ENCODE measurements around the gene TOLLIP. TPM values are rescaled to one million over a fixed set of nuclear protein-coding genes. Genes with fewer than 3 reads are reported as not detected.
A peak's percentile ranks its signal among the peaks of the same experiment; 100 is the strongest.
"Not testable (repeated sequence)": the region's sequence is repeated elsewhere in the genome, so short reads cannot be mapped to it uniquely, and the experiment has no call there.

TOLLIP gene
- total and polyA plus RNA-seq, 7 experiments from 2014 or later: 20.9 to 63.8 (median 46.7) TPM

- H3K4me3 Mint-ChIP-seq: no peak overlapping the region
Measured at GRCh38 chr11:1252371-1253102, 56.9 kb downstream of the TOLLIP start.

GRCh38 chr11:1251236-1251770, 58.1 kb downstream of the TOLLIP start:
- no peak overlapping the region for H3K4me3 Mint-ChIP-seq
- DNase-seq (no peak), ATAC-seq (no peak)
- no peaks in the 10 kb centered on the region for H3K4me1 Mint-ChIP-seq
- ChIA-PET POLR2A (no interaction called here), CTCF (no interaction called here)
- peaks cover 0 to 8% (median 0%) of the 10 kb centered on the region in 5 donors for H3K36me3 Mint-ChIP-seq
- no peak overlapping the region for H3K4me3 ChIP-seq (ENCODE audit: low read length)
- H3K27ac Mint-ChIP-seq: peak overlapping the region in 2 of 9 donors; percentile 18 to 55
- H3K27me3 Mint-ChIP-seq: no peaks in the 10 kb centered on the region
- no peaks in the 10 kb centered on the region for H3K9me3 ChIP-seq (ENCODE audit: control insufficient read depth in 2 of 3, low read length in 3 of 3)
- H3K36me3 ChIP-seq (ENCODE audit: control insufficient read depth in 2 of 3, insufficient read depth in 3 of 3, low read length in 3 of 3): no peaks in the 10 kb centered on the region
- peaks cover 0 to 22% (median 0%) of the 10 kb centered on the region in 11 donors for H3K9me3 Mint-ChIP-seq
- H3K4me1 ChIP-seq (ENCODE audit: control insufficient read depth in 2 of 2, insufficient read depth in 2 of 2, low read length in 2 of 2): no peaks in the 10 kb centered on the region
- H3K27me3 ChIP-seq (ENCODE audit: control insufficient read depth in 2 of 2, insufficient read depth in 2 of 2, low read length in 2 of 2): no peaks in the 10 kb centered on the region
- H3K27ac ChIP-seq (ENCODE audit: low read depth, low read length): no peak overlapping the region
- intact Hi-C loops (cut with micrococcal nuclease): no loop called here

More at GRCh38 chr11:1252371-1253102, 56.9 kb downstream of the TOLLIP start:
- Mint-ChIP-seq H3K27me3 (no peaks in the 10 kb centered on the region), H3K9me3 (peaks cover 0 to 20% (median 0%) of the 10 kb centered on the region in 11 donors), H3K27ac (peak overlapping the region in 1 of 9 donors; percentile 62), H3K36me3 (peaks cover 0 to 8% (median 0%) of the 10 kb centered on the region in 5 donors), H3K4me1 (no peaks in the 10 kb centered on the region)
- DNase-seq: no peak
- Histone ChIP-seq H3K27ac (ENCODE audit: low read depth, low read length) (no peak overlapping the region), H3K4me1 (ENCODE audit: control insufficient read depth in 2 of 2, insufficient read depth in 2 of 2, low read length in 2 of 2) (no peaks in the 10 kb centered on the region), H3K36me3 (ENCODE audit: control insufficient read depth in 2 of 3, insufficient read depth in 3 of 3, low read length in 3 of 3) (no peaks in the 10 kb centered on the region), H3K4me3 (ENCODE audit: low read length) (no peak overlapping the region), H3K9me3 (ENCODE audit: control insufficient read depth in 2 of 3, low read length in 3 of 3) (no peaks in the 10 kb centered on the region), H3K27me3 (ENCODE audit: control insufficient read depth in 2 of 2, insufficient read depth in 2 of 2, low read length in 2 of 2) (no peaks in the 10 kb centered on the region)
- ChIA-PET CTCF (no interaction called here), POLR2A (interaction anchor here (0.7 kb wide), 1 partner anchor 58 kb away, joined by 3 read pairs; no protein-coding TSS in a partner anchor)
- intact Hi-C loops (cut with micrococcal nuclease): no loop called here
- no peak for ATAC-seq

- intact Hi-C loops (cut with micrococcal nuclease); POLR2A ChIA-PET: not testable (repeated sequence)
Measured at GRCh38 chr11:1250411-1250810, 59.0 kb downstream of the TOLLIP start.

GRCh38 chr11:1248951-1249350, 60.5 kb downstream of the TOLLIP start:
- intact Hi-C loops (cut with micrococcal nuclease); H3K36me3 ChIP-seq (ENCODE audit: control insufficient read depth in 2 of 3, insufficient read depth in 3 of 3, low read length in 3 of 3); H3K4me1 Mint-ChIP-seq; H3K4me1 ChIP-seq (ENCODE audit: control insufficient read depth in 2 of 2, insufficient read depth in 2 of 2, low read length in 2 of 2); POLR2A ChIA-PET; CTCF ChIA-PET; H3K27me3 Mint-ChIP-seq; H3K9me3 ChIP-seq (ENCODE audit: control insufficient read depth in 2 of 3, low read length in 3 of 3); H3K4me3 Mint-ChIP-seq; ATAC-seq; H3K36me3 Mint-ChIP-seq; DNase-seq; H3K27ac Mint-ChIP-seq; H3K27ac ChIP-seq (ENCODE audit: low read depth, low read length); H3K27me3 ChIP-seq (ENCODE audit: control insufficient read depth in 2 of 2, insufficient read depth in 2 of 2, low read length in 2 of 2); H3K4me3 ChIP-seq (ENCODE audit: low read length): not testable (repeated sequence)
- H3K9me3 Mint-ChIP-seq: peaks cover 0 to 26% (median 0%) of the 10 kb centered on the region in 11 donors

More at GRCh38 chr11:1250411-1250810, 59.0 kb downstream of the TOLLIP start:
- H3K4me3 ChIP-seq (ENCODE audit: low read length); H3K36me3 ChIP-seq (ENCODE audit: control insufficient read depth in 2 of 3, insufficient read depth in 3 of 3, low read length in 3 of 3); DNase-seq; H3K4me1 ChIP-seq (ENCODE audit: control insufficient read depth in 2 of 2, insufficient read depth in 2 of 2, low read length in 2 of 2); H3K27ac Mint-ChIP-seq; ATAC-seq; CTCF ChIA-PET; H3K9me3 ChIP-seq (ENCODE audit: control insufficient read depth in 2 of 3, low read length in 3 of 3); H3K4me1 Mint-ChIP-seq; H3K27me3 Mint-ChIP-seq; H3K27me3 ChIP-seq (ENCODE audit: control insufficient read depth in 2 of 2, insufficient read depth in 2 of 2, low read length in 2 of 2); H3K36me3 Mint-ChIP-seq; H3K4me3 Mint-ChIP-seq; H3K27ac ChIP-seq (ENCODE audit: low read depth, low read length): not testable (repeated sequence)
- H3K9me3 Mint-ChIP-seq: peaks cover 0 to 26% (median 0%) of the 10 kb centered on the region in 11 donors

- H3K4me3 ChIP-seq (ENCODE audit: low read length); H3K36me3 Mint-ChIP-seq; H3K27ac Mint-ChIP-seq; H3K4me1 ChIP-seq (ENCODE audit: control insufficient read depth in 2 of 2, insufficient read depth in 2 of 2, low read length in 2 of 2); H3K4me3 Mint-ChIP-seq; POLR2A ChIA-PET; intact Hi-C loops (cut with micrococcal nuclease); H3K4me1 Mint-ChIP-seq; H3K36me3 ChIP-seq (ENCODE audit: control insufficient read depth in 2 of 3, insufficient read depth in 3 of 3, low read length in 3 of 3); H3K27me3 ChIP-seq (ENCODE audit: control insufficient read depth in 2 of 2, insufficient read depth in 2 of 2, low read length in 2 of 2); ATAC-seq; H3K9me3 ChIP-seq (ENCODE audit: control insufficient read depth in 2 of 3, low read length in 3 of 3); CTCF ChIA-PET; H3K27me3 Mint-ChIP-seq; DNase-seq; H3K27ac ChIP-seq (ENCODE audit: low read depth, low read length): not testable (repeated sequence)
- peaks cover 0 to 28% (median 0%) of the 10 kb centered on the region in 11 donors for H3K9me3 Mint-ChIP-seq
Measured at GRCh38 chr11:1247026-1247425, 62.4 kb downstream of the TOLLIP start.

- H3K4me1 ChIP-seq (ENCODE audit: control insufficient read depth in 2 of 2, insufficient read depth in 2 of 2, low read length in 2 of 2); ATAC-seq; H3K9me3 ChIP-seq (ENCODE audit: control insufficient read depth in 2 of 3, low read length in 3 of 3); CTCF ChIA-PET; H3K27ac ChIP-seq (ENCODE audit: low read depth, low read length); H3K27me3 Mint-ChIP-seq; H3K36me3 ChIP-seq (ENCODE audit: control insufficient read depth in 2 of 3, insufficient read depth in 3 of 3, low read length in 3 of 3); H3K36me3 Mint-ChIP-seq; H3K4me1 Mint-ChIP-seq; DNase-seq; H3K4me3 ChIP-seq (ENCODE audit: low read length); H3K27me3 ChIP-seq (ENCODE audit: control insufficient read depth in 2 of 2, insufficient read depth in 2 of 2, low read length in 2 of 2); POLR2A ChIA-PET; H3K27ac Mint-ChIP-seq; H3K4me3 Mint-ChIP-seq; intact Hi-C loops (cut with micrococcal nuclease): not testable (repeated sequence)
- H3K9me3 Mint-ChIP-seq: peaks cover 0 to 25% (median 0%) of the 10 kb centered on the region in 11 donors
Measured at GRCh38 chr11:1246301-1246700, 63.1 kb downstream of the TOLLIP start.

GRCh38 chr11:1245717-1246116, 63.7 kb downstream of the TOLLIP start:
- POLR2A ChIA-PET; H3K9me3 ChIP-seq (ENCODE audit: control insufficient read depth in 2 of 3, low read length in 3 of 3); ATAC-seq; intact Hi-C loops (cut with micrococcal nuclease); H3K27me3 Mint-ChIP-seq; H3K27me3 ChIP-seq (ENCODE audit: control insufficient read depth in 2 of 2, insufficient read depth in 2 of 2, low read length in 2 of 2); H3K4me3 Mint-ChIP-seq; H3K36me3 Mint-ChIP-seq; H3K4me3 ChIP-seq (ENCODE audit: low read length); H3K4me1 Mint-ChIP-seq; H3K4me1 ChIP-seq (ENCODE audit: control insufficient read depth in 2 of 2, insufficient read depth in 2 of 2, low read length in 2 of 2); DNase-seq; H3K27ac Mint-ChIP-seq; H3K36me3 ChIP-seq (ENCODE audit: control insufficient read depth in 2 of 3, insufficient read depth in 3 of 3, low read length in 3 of 3); H3K27ac ChIP-seq (ENCODE audit: low read depth, low read length); CTCF ChIA-PET: not testable (repeated sequence)
- H3K9me3 Mint-ChIP-seq: peaks cover 0 to 19% (median 0%) of the 10 kb centered on the region in 11 donors
